HG03025 (cell line): ENCODE data around the gene NR1D1.

Experiments
- ATAC-seq: cut with Tn5 transposase; IDR thresholded peaks from one replicate; pipeline ENCODE4 v1.9.1; 2021; ENCODE audit warnings: mild to moderate bottlenecking, moderate library complexity; ENCODE audit not compliant: unreplicated experiment, low FRiP score

Gene NR1D1

DNA sequence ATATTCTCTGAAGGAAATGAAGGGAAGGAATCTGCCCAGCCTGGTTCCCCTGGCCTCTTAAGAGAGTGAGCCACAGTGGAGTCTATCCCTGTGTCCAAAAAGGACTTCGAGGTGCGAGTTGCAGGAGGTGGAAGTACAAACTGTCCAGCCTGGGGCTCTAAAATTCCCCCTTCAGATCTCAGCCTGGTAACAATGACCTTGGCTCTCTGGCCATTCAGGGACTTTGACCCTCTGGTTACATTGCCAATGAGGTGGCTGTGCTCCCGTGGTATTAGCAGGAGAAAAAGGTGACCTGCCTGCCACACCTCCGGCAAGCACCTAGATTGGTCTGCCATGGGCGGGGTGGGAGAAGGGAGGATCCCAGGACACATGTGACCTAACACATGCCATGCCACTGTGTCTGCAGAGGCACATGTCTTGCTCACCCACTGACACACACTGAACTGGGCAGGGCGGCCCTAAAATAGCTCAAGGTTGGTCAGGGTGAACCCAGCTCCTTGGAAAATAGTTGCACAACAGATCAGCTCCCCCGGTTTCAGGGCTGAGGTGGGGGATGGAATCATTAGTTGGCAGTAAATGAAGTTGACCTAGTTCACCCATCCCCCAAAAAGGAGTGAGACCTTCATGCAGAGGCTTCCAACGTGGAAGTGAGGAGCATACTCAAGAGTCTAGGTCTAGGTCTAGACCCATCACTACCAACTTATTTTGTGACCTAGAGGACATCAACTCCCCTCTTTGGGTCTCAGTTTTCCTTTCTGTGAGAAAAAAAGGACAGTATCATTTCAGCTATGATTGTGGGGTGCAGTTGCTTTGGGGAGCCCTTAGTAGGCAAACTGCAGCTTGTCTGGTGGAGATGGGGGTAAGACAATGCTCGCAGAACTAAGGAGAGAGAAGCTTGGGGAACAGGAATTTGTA, 2.2 kb downstream of the NR1D1 start:
- ATAC-seq: no peak

DNA sequence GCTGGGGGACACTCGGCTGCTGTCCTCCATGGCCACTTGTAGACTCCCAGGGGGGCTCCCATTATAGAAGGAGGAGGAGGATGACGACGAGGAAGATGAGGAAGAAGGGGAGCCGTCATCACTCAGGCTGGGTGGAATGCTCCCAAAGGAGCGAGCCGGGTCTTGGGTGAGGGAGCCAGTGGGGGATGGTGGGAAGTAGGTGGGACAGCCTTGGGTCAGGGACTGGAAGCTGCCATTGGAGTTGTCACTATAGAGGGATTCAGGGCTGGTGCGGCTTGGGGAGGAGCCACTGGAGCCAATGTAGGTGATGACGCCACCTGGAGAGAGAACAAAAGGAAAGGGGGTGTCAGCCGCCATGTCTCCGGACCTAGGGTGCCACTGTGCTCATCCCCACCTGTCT, 3.3 kb downstream of the NR1D1 start:
- ATAC-seq: no peak

GRCh38 chr17:40095944-40096791, 4.2 kb downstream of the NR1D1 start:
- ATAC-seq: peak; percentile 35

DNA sequence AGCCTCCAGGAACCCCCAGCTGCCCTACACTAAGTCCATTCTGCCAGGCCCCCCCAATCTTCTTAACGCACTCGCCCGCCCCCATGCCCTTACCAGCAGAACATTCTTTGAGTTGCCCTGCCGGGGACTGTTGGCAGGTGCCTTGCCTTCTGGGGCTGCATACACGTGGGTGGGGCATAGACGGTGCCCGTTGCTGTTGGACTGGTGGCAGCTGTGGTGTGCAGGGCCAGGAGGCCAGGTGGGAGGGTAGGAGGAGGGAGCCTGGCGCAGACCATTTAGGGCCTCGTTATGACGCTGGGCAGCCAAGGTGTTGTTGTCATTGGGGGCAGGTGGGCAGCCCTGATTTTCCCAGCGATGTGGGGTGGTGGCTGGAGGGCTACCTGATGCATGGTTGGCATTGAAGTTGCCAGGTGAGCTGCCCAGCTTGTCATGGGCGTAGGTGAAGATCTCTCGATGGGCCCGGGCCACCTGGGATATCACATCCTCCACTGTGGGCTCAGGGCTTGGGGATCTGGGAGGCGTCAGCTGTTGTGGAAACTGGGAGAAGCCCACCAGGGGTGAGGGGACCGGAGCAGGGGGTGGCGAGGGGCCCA, 4.9 kb downstream of the NR1D1 start:
- ATAC-seq: no peak

- no peak for ATAC-seq
Observed at GRCh38 chr17:40094874-40095273, 5.5 kb downstream of the NR1D1 start.

DNA sequence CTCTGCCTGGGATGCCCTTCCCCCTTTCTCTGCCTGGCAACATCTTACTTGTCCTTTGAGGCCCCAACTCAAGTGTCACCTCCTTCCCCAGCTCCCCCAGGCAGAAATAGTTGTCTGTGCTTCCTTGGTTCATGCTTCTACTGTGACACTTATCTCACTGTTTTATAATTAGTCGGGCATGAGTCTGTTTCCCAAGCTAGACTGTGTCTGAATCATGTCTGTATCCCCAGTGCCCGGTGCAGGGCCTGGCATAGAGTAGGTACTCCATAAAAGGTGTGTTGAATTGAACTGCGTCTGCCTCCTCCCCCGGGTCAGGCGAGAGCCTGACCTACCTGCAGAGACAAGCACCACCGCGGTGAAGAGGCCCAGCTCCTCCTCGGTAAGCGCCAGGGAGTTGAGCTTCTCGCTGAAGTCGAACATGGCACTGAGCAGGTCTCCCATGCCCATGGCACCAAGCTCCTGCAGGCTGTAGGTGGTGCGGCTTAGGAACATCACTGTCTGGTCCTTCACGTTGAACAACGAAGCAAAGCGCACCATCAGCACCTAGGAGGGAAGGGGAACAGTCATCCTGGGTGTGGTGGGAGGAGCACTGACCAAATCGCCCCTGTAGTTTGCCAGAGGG, 6.7 kb downstream of the NR1D1 start:
- ATAC-seq: no peak

GRCh38 chr17:40093005-40093579, 7.3 kb downstream of the NR1D1 start:
- ATAC-seq: no peak

DNA sequence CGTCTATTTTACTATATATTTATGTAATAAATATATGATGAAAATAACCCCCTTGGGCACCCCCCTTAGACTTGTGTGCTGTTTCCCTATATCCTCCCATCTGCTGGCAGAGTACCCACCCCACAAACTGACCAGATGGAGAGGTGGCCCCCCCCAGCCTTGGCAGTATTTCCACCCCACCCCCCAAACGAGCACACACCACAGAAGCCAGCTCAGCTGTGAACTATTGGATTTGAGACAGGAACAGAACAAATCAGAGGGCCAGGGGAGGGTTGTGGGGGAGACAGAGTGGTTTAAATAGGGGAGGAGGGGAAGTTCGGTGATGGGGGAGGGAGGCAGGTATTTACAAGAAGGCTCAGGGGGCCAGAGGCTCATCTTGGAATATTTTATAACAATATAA, 7.8 kb downstream of the NR1D1 start:
- ATAC-seq: no peak

DNA sequence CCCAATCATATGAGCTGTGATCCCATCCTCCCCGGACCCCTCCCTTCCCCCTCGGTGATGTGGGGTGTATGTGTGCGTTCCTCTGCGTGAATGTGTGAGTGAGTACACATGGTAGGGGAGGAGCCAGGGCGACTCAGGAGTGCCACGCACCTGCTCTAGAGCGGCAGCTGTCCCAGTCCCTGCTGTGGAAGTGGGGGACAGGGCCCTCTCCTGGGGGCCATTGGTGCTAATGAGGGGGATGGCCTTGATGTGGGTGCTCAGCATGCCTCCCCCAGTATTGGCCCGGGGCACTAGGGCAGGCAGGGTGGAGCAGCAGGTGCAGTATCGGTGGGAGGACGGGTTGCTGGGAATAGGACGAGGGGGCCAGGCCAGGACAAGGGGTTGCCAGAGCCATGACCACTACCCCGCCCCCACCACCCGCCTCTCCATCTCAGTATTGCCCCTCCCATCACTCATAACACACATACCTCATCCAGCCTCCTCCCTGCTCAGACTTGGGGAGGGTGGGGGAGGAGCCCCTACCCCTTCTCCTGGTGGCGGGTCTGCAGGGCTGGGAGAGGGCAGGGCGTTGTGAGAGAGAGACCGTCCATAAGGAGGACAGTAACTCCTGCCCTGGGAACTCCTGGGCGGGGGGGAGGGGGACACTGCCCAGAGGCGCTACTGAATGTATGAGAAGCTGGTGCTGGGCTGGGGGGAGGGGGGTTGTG, 8.5 kb downstream of the NR1D1 start:
- ATAC-seq: no peak

- no peak for ATAC-seq
Observed at GRCh38 chr17:40090237-40091119, 9.9 kb downstream of the NR1D1 start.

DNA sequence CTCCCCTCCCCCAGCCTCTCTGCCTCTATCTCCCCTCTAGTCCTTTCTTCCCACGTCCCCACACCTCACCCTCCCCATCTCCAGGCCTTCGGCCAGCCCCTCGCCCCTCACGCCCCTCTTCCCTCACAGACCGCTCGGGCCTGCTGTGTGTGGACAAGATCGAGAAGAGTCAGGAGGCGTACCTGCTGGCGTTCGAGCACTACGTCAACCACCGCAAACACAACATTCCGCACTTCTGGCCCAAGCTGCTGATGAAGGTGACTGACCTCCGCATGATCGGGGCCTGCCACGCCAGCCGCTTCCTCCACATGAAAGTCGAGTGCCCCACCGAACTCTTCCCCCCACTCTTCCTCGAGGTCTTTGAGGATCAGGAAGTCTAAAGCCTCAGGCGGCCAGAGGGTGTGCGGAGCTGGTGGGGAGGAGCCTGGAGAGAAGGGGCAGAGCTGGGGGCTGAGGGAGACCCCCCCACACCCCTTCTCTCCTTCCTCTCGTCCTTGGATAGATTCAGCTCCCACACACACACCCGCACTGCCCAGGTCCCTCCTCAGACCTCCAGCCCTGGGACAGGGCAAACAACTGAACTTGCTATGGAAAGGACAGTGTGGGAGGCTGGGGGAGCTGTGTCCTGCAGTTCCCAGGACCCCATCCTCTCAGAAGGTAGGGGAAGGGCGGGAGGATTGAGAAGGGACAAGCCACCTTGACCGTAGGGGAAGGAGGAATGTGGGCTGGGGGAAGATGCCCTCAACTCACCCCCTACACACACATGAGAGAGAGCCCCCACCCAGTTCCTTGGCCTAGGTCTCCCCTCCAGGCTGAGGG, 11.1 kb downstream of the NR1D1 start:
- no peak for ATAC-seq

DNA sequence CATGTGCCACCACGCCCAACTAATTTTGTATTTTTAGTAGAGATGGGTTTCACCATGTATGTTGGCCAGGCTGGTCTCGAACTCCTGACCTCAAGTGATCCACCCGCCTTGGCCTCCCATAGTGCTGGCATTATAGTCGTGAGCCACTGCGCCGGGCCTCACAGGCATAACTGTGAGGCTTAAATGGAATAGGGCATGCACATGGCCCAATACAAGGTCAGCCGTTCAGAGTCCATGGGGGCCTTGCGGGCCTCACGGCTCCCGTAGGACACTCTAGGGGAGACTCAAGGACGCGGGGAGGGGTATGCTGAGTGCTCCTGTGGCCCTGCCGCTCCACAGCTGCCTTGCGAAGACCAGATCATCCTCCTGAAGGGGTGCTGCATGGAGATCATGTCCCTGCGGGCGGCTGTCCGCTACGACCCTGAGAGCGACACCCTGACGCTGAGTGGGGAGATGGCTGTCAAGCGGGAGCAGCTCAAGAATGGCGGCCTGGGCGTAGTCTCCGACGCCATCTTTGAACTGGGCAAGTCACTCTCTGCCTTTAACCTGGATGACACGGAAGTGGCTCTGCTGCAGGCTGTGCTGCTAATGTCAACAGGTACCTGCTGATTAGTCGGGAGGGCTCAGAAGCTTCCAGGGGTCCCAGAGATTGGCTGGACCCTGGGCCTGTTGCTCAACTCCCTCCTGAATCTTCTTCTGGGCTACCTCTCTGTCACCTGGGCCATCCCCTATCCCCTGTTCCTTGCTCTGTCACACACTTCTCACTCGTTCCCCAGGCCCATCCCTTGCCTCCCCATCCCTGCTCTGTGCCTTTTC, 12.3 kb downstream of the NR1D1 start:
- no peak for ATAC-seq

DNA sequence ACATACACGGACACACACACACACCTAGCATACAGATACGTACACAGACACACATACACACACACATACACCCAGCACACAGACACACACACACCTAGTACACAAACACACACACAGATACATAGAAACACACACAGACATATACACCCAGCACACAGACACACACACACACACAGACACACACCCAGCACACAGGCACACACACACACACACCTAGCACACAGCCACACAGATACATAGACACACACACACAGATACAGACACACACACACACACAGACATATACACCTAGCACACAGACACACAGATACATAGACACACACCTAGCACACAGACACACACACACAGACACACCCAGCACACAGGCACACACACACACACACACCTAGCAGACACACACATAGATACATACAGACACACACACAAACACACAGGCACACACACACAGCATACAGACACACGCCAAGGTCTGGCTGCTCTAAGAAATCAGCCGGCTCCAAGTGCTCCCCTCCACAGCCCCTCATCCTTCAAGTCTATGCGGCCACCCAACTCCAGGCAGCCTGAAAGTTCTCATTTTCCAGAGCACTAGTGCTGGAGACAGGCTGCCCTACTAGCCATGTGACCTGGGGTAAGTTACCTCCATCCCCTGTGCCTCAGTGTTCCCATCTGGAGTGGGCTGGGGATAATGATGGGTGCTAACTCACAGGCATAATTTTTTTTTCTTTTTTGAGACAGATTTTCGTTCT, 13.2 kb downstream of the NR1D1 start:
- no peak for ATAC-seq

DNA sequence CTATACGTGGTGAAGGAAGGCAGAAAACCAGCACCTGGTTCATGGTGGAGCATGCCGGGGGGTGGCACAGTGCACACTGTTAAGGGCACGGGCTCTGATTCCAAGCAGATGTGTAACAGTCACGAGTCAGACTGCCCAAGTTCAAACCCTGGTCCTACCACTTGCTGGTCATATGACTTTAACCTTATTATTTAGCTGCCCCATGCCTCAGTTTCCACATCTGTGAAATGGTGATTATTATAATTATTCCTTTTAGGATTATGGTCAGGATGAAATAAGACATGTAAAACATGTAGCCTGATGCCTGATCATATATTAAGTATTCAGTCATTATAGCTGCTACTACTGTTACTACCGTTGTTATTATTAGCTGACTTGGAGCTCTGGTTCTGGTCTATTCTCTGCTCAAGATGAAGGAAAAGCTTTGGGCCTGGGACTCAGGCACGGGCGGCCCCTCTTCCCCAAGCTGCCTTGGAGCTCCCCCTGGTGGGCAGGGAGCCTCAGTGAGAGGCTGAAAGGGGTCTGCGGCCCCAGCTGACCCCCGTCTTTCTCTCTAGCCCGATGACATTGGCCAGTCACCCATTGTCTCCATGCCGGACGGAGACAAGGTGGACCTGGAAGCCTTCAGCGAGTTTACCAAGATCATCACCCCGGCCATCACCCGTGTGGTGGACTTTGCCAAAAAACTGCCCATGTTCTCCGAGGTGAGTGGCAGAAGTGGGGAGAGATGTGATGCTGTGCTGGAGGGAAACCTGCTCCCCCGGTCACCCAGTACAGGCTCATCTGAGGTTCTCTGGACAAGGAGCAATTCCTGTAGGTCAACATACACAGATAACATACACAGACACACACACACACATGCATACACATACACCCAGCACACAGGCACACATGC, 14.0 kb downstream of the NR1D1 start:
- no peak for ATAC-seq

- no peak for ATAC-seq
Observed at GRCh38 chr17:40084477-40084876, 15.9 kb downstream of the NR1D1 start.
